Pancreas (tissue), 10 donors: ENCODE measurements around the gene VAPA. TPM values are rescaled to one million over a fixed set of nuclear protein-coding genes. Genes with fewer than 3 reads are reported as not detected.
A peak's percentile ranks its signal among the peaks of the same experiment; 100 is the strongest.

Experiments
- ATAC-seq, 4 donors: fragments of 200-7000 bp; cut with Tn5 transposase; one replicate each; pipeline versions ENCODE4 v1.8.0 to v1.9.1; 2020; ENCODE audit warnings: mild to moderate bottlenecking in 4 of 4, moderate library complexity in 4 of 4
- DNase-seq, 6 donors: peaks; one replicate each; pipeline ENCODE4 v3.0.0-alpha.2; 2020
- FAIRE-seq: peaks from 2 replicates; lab custom pipeline; 2012; peaks lifted over from hg19 to GRCh38; lab: Jason Lieb, UNC
- H3K27ac ChIP-seq, 4 donors: fragments of 200-600 bp; sonication (generic); 1 replicate in 3 of 4; 2 replicates in 1 of 4; pipeline versions ENCODE4 v1.5.0 to v1.8.0; 2020
- H3K27me3 ChIP-seq, 4 donors: fragments of 200-600 bp; one replicate each; pipeline ENCODE4 v1.8.0; 2021
- H3K36me3 ChIP-seq, 3 donors: fragments of 200-600 bp; sonication (generic) in 1 of 3; one replicate each; pipeline versions ENCODE4 v1.5.0 to v1.8.0; 2020 to 2021
- H3K4me1 ChIP-seq, 3 donors: fragments of 200-600 bp; one replicate each; pipeline ENCODE4 v1.8.0; 2021
- H3K4me3 ChIP-seq, 4 donors: fragments of 200-600 bp; sonication (generic) in 2 of 4; one replicate each; pipeline versions ENCODE4 v1.5.0 to v1.8.0; 2020 to 2021
- H3K9me3 ChIP-seq, 4 donors: fragments of 200-600 bp; one replicate each; pipeline ENCODE4 v1.8.0; 2021
- CTCF ChIP-seq, 4 donors: fragments of 200-600 bp; sonication (generic) in 3 of 4; IDR thresholded peaks; one replicate each; pipeline versions ENCODE4 v1.5.0 to v1.8.0; 2021; ENCODE audit warnings: antibody characterized with exemption in 4 of 4
- WGBS, 2 donors: extraction: QIAGEN DNeasy Blood & Tissue Kit; methylation state at CpG; one replicate each; pipeline ENCODE4 v1.1.7; 2013; 5-methylcytosine and 5-hydroxymethylcytosine counted together
- intact Hi-C, 3 donors: fragments of 100-400 bp; cut with DNase I; formaldehyde crosslinking; loops; one replicate each; pipeline versions ENCODE4 v1.11.1 to v1.14.2; 2022
- polyA plus RNA-seq, 2 donors: library from polyadenylated mRNA; stranded (reverse); fragments of 200-250 nt; gene quantifications; one replicate each; pipeline ENCODE4 v1.2.3, GENCODE V29; 2013
- total RNA-seq, 6 donors: library from RNA; stranded (reverse); fragmentation: NEBNext Ultra II Directional in 4 of 6; extraction: Animal tissue kit (Norgen Biotek cat#: 25700) in 4 of 6; gene quantifications; one replicate each; pipeline versions ENCODE4 v1.2.1 to v1.2.4, GENCODE V29; 2021 to 2023
- donor health status: healthy with polysubstance abuse.
- donor health status: DM: no; HTN: no; CAD: no; lungs with moderate emphysema.
- donor health status: DM: no; HTN: no; CAD: no.
- donor health status: control.
- donor health status: control.
- donor health status: Bipolar disorder and iron deficiency.
- donor health status: DM: yes; HTN: yes; CAD: no.
- donor health status: DM: no; HTN: no; CAD: no.
- donor health status: DM: no; HTN: no; CAD: no.
- donor health status: DM: yes; HTN: yes; CAD: no.

The VAPA gene
- total and polyA plus RNA-seq, 8 donors = 33.5 to 117 (median 97.4) TPM

DNA sequence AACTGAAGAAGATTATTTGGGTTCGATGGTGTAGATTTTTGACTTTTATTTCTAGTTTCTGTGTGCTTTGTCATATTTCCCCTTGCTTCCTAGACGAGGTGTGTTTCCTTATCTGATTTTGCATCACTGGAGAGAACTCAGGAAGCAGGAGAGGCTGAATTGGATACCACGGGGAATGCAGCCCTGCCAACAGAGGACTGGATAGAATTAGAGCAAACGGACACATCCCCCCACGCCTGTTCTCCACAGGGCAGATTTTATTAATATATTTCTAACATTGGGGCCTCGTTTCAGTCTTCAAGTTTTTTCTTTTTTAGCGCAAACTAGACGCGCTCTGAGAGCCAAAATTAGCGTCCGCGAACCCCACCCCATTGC is 678 bp upstream of the VAPA start:
- Histone ChIP-seq H3K4me3 (peak overlapping the region; percentile 78 to 98 (median 88)), H3K27ac (peak overlapping the region in 3 of 4 donors; percentile 93 to 100 (median 98)), H3K36me3 (no peaks in the 10 kb centered on the region), H3K4me1 (peaks cover 4 to 26% (median 22%) of the 10 kb centered on the region in 3 donors), H3K9me3 (no peaks in the 10 kb centered on the region), H3K27me3 (no peaks in the 10 kb centered on the region)
- FAIRE-seq (no peak), ATAC-seq (peak in 2 of 4 donors; percentile 0 to 1), DNase-seq (no peak)
- intact Hi-C loops = no loop called here
- 5 to 8% methylated on average over 12 of the region's 12 CpGs for WGBS, 2 donors
- no peak for TF ChIP-seq CTCF (IDR thresholded peaks at IDR 0.05)

- intact Hi-C loops = no loop called here
These were observed 443 bp downstream of the VAPA start for GRCh38 chr18:9914334-9914583.

DNA sequence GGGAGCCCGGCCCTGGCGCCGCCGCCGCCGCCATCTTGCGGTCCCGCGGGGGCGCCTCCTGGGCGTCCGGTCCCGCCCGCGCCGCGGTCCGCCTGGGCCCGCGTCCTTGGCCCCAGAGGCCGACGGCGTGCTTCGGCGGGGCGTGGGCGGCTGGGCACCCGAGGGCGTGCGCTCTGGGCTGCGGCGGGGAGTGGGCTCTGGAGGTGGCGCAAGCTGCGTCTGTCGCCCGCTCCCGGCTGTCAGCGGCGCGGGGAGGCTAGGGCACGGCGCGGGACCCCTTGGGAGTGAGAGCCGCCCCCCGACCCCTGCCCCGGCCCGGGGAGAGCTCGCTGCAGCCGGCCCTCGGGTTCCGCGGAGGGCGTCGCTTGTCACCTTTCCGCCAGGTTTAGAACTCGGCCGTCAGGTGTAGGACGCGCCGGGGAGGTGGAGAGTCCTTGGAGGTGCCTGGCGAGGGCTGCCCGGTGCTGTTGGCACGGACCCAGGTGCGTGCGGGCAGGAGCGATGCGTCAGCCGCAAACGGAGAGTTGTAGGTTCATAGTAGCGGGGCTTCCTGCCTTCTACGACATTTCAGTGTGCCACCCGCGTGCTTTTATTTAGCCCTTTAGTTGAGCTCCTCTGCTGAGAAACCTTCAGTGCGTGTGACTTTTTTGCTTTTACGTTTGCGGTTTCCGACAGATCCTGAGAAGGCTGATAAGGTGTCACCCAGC is 921 bp downstream of the VAPA start:
- Histone ChIP-seq H3K27ac (peak overlapping the region; percentile 93 to 100 (median 96)), H3K27me3 (no peaks in the 10 kb centered on the region), H3K4me3 (peak overlapping the region; percentile 78 to 98 (median 88)), H3K4me1 (peaks cover 15 to 42% (median 38%) of the 10 kb centered on the region in 3 donors), H3K9me3 (no peaks in the 10 kb centered on the region), H3K36me3 (no peaks in the 10 kb centered on the region)
- no peak for FAIRE-seq
- peak; percentile 42 to 61 (median 51) for ATAC-seq
- intact Hi-C loops = no loop called here
- WGBS, 2 donors = 1% methylated on average over 58 to 77 of the region's 77 CpGs
- peak; percentile 82 to 95 (median 91) for DNase-seq
- TF ChIP-seq CTCF (IDR thresholded peaks at IDR 0.05) = no peak

More at GRCh38 chr18:9914334-9914583, 443 bp downstream of the VAPA start:
- H3K4me1 ChIP-seq = peaks cover 13 to 37% (median 33%) of the 10 kb centered on the region in 3 donors
- no peaks in the 10 kb centered on the region for H3K36me3 ChIP-seq
- ATAC-seq = peak in 2 of 4 donors; percentile 5 to 12
- no peaks in the 10 kb centered on the region for H3K9me3 ChIP-seq
- no peak for DNase-seq
- TF ChIP-seq CTCF (IDR thresholded peaks at IDR 0.05) = no peak
- H3K27ac ChIP-seq = peak overlapping the region; percentile 93 to 100 (median 96)
- WGBS, 2 donors = 1 to 3% methylated on average over 10 to 35 of the region's 35 CpGs
- FAIRE-seq = no peak
- H3K4me3 ChIP-seq = peak overlapping the region; percentile 78 to 98 (median 88)
- H3K27me3 ChIP-seq = no peaks in the 10 kb centered on the region

- H3K9me3 ChIP-seq = no peaks in the 10 kb centered on the region
- H3K4me1 ChIP-seq = peaks cover 15 to 48% (median 44%) of the 10 kb centered on the region in 3 donors
- intact Hi-C loops = no loop called here
- no peaks in the 10 kb centered on the region for H3K36me3 ChIP-seq
- TF ChIP-seq CTCF (IDR thresholded peaks at IDR 0.05) = no peak
- no peaks in the 10 kb centered on the region for H3K27me3 ChIP-seq
- 2 to 3% methylated on average over 5 of the region's 5 CpGs for WGBS, 2 donors
- DNase-seq = no peak
- peak overlapping the region; percentile 78 to 98 (median 88) for H3K4me3 ChIP-seq
- no peak for ATAC-seq
- H3K27ac ChIP-seq = peak overlapping the region; percentile 93 to 100 (median 96)
- no peak for FAIRE-seq
These were observed 1.7 kb downstream of the VAPA start for GRCh38 chr18:9915291-9916076.
